GM20000 (cell line): Measurements from ENCODE around the gene COX19.
"Not testable (repeated sequence)": the region's sequence is repeated elsewhere in the genome, so short reads cannot be mapped to it uniquely, and the experiment has no call there.

Experiments
- DNase-seq: peaks from one replicate; pipeline ENCODE4 v3.0.0; 2012; ENCODE audit warnings: low spot score
- CTCF ChIP-seq: IDR thresholded peaks from 2 replicates; pipeline ENCODE4 v1.5.1; 2012; ENCODE audit warnings: mild to moderate bottlenecking, control low read depth; ENCODE audit errors: extremely low read depth, missing control alignments

The COX19 gene

GRCh38 chr7:927031-927671 lies 48.2 kb downstream of the COX19 start:
- TF ChIP-seq CTCF = no peak

GRCh38 chr7:926061-927030 lies 49.0 kb downstream of the COX19 start:
- no peak for DNase-seq
- TF ChIP-seq CTCF = no peak

More at GRCh38 chr7:927031-927671, 48.2 kb downstream of the COX19 start:
- no peak for DNase-seq

- DNase-seq = no peak
- no peak for TF ChIP-seq CTCF
Observed at GRCh38 chr7:925601-926000, 49.7 kb downstream of the COX19 start.

- peak; percentile 81 for DNase-seq
- no peak for TF ChIP-seq CTCF
Observed at GRCh38 chr7:924541-925231, 50.7 kb downstream of the COX19 start.

GRCh38 chr7:924042-924441 lies 51.3 kb downstream of the COX19 start:
- DNase-seq = not testable (repeated sequence)

- DNase-seq = peak; percentile 93
- TF ChIP-seq CTCF = no peak
Observed at GRCh38 chr7:923108-924041, 52.0 kb downstream of the COX19 start.
